Right atrium auricular region (tissue), 2 donors: Measurements from ENCODE around the gene PAQR9. TPM values are rescaled to one million over a fixed set of nuclear protein-coding genes. Genes with fewer than 3 reads are reported as not detected.

Experiments used
- DNase-seq: peaks from one replicate; pipeline ENCODE4 v3.0.0-alpha.2; 2019; ENCODE audit warnings: low spot score
- H3K27ac ChIP-seq, 2 donors: fragments of 200-600 bp; sonication (generic); 1 replicate in 1 of 2; 2 replicates in 1 of 2; pipeline ENCODE4 v1.5.1; 2016 to 2019
- H3K27me3 ChIP-seq, 2 donors: fragments of 200-600 bp; sonication (generic); one replicate each; pipeline versions ENCODE4 v1.5.1 to v1.6.0; 2017 to 2019
- H3K36me3 ChIP-seq: fragments of 200-600 bp; sonication (generic); one replicate; pipeline ENCODE4 v1.5.1; 2016
- H3K4me1 ChIP-seq, 2 donors: fragments of 200-600 bp; sonication (generic); one replicate each; pipeline versions ENCODE4 v1.5.1 to v1.6.0; 2017 to 2019
- H3K4me3 ChIP-seq, 2 donors: fragments of 200-600 bp; sonication (generic); 1 replicate in 1 of 2; 2 replicates in 1 of 2; pipeline ENCODE4 v1.5.1; 2017 to 2019; ENCODE audit warnings: mild to moderate bottlenecking in 1 of 2, moderate library complexity in 1 of 2
- H3K9me3 ChIP-seq, 2 donors: fragments of 200-600 bp; sonication (generic); one replicate each; pipeline ENCODE4 v1.5.1; 2019
- total RNA-seq, 2 donors: library from RNA; depleted of rRNA; stranded (reverse); fragments of >200 nt; gene quantifications; one replicate each; pipeline ENCODE4 v1.1.0, GENCODE V29; 2016
- TF ChIP-seq, protein P1 (sequence below), 2 donors: fragments of 200-600 bp; sonication (generic); IDR thresholded peaks; one replicate each; pipeline ENCODE4 v1.5.1; 2019; ENCODE audit warnings: antibody characterized with exemption in 2 of 2

PAQR9 gene
- total RNA-seq, 2 donors from 2014 or later, result 5.7 to 23.0 TPM

DNA sequence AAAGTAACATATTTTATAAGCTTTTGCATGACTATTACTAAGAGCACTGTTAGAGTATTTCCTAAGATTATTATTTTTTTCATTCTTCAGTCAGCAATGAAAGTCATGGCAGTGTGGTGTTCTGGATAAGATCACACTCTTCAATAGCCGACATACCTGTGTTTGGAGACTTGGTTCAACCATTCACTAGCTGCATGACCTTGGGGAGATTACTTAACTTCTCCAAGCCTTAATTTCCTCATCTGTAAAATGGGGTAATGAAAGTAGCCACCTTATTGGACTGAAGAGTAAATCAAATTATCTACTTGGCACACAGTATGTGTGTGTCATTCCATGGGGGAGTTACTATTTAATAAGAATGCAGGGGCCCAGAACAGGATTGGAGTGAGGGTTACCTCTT is 50.0 kb downstream of the PAQR9 start:
- no peak for DNase-seq
- no peaks in the 10 kb centered on the region for H3K27me3 ChIP-seq
- H3K4me3 ChIP-seq, result no peak overlapping the region
- H3K9me3 ChIP-seq, result no peaks in the 10 kb centered on the region
- TF ChIP-seq, protein P1, sequence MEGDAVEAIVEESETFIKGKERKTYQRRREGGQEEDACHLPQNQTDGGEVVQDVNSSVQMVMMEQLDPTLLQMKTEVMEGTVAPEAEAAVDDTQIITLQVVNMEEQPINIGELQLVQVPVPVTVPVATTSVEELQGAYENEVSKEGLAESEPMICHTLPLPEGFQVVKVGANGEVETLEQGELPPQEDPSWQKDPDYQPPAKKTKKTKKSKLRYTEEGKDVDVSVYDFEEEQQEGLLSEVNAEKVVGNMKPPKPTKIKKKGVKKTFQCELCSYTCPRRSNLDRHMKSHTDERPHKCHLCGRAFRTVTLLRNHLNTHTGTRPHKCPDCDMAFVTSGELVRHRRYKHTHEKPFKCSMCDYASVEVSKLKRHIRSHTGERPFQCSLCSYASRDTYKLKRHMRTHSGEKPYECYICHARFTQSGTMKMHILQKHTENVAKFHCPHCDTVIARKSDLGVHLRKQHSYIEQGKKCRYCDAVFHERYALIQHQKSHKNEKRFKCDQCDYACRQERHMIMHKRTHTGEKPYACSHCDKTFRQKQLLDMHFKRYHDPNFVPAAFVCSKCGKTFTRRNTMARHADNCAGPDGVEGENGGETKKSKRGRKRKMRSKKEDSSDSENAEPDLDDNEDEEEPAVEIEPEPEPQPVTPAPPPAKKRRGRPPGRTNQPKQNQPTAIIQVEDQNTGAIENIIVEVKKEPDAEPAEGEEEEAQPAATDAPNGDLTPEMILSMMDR (IDR thresholded peaks at IDR 0.05), result no peak
- H3K27ac ChIP-seq, result peak overlapping the region; percentile 53 to 56
- no peaks in the 10 kb centered on the region for H3K36me3 ChIP-seq
- H3K4me1 ChIP-seq, result peaks cover 0 to 31% of the 10 kb centered on the region in 2 donors

DNA sequence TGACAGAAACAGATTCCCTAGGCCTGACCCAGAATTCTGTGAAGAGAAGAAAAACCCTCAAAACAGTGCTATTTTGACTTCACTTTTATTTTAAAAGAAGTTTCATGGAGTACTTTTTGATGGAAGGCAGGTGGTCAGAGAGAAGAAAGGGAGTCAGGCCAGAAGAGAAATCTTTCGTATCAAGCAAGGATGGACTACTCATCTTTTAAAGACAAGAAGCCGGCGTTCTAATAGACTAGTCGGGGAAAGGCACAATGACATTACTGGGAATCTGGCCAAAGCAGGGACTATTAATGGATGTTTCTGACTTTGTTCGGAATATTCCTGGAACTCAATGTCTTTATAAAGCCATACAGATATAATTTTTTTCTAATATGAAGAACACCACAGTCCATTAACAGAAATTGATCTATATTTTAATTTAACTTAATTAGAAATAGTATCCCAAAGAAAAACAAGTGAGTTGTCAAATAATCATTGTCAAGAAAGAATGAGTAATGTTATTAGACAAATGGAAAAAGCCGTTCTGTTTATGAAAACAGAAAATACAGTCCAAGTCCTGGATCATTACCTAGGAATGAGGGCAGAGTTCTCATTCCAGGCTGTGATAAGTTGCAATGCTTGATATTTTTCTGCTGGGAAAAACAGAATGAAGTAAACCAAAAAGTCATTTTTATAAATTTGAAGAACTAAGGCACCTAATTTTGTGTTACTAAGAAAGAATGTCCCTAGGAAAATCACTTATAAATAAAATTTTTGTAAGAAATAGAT is 50.9 kb downstream of the PAQR9 start:
- no peak overlapping the region for H3K4me3 ChIP-seq
- TF ChIP-seq, protein P1 (IDR thresholded peaks at IDR 0.05), result no peak
- no peaks in the 10 kb centered on the region for H3K36me3 ChIP-seq
- no peaks in the 10 kb centered on the region for H3K9me3 ChIP-seq
- no peaks in the 10 kb centered on the region for H3K27me3 ChIP-seq
- peak overlapping the region; percentile 53 to 56 for H3K27ac ChIP-seq
- no peak for DNase-seq
- peaks cover 0 to 31% of the 10 kb centered on the region in 2 donors for H3K4me1 ChIP-seq

Other genes with a start within 250 kb of the PAQR9 start
- 10 to 100 TPM; 10.6 to 20.2 TPM for gene TRPC1, start 239.6 kb downstream of the PAQR9 start, total RNA-seq
- gene PCOLCE2, start 74.6 kb downstream of the PAQR9 start, total RNA-seq, result 100 to 1,000 TPM in 1 of 2 donors, 10 to 100 TPM in 1; 79.1 to 148 TPM
- gene U2SURP, start 37.9 kb upstream of the PAQR9 start, total RNA-seq, result 10 to 100 TPM; 26.3 to 33.7 TPM
- gene CHST2, start 156.1 kb upstream of the PAQR9 start, total RNA-seq, result 1 to 10 TPM; 2.3 to 4.8 TPM